Ovary (tissue), 3 donors: ENCODE results near the gene ZDHHC6.

Source experiments
- EP300 ChIP-seq: sonication (generic); formaldehyde crosslinking; IDR thresholded peaks from one replicate; pipeline ENCODE4 v1.6.1; 2017; ENCODE audit warnings: antibody characterized with exemption
- TF ChIP-seq, protein P1 (sequence below), 3 donors: fragments of 450-650 bp in 2 of 3; fragments of 200-600 bp in 1 of 3; IDR thresholded peaks; one replicate each; pipeline versions ENCODE4 v1.5.1 to v1.8.0; 2016 to 2022; ENCODE audit warnings: antibody characterized with exemption in 3 of 3, mild to moderate bottlenecking in 1 of 3
- donor health status: DM: no; HTN: no; CAD: no.

- TF ChIP-seq EP300: no peak
- TF ChIP-seq, protein P1, sequence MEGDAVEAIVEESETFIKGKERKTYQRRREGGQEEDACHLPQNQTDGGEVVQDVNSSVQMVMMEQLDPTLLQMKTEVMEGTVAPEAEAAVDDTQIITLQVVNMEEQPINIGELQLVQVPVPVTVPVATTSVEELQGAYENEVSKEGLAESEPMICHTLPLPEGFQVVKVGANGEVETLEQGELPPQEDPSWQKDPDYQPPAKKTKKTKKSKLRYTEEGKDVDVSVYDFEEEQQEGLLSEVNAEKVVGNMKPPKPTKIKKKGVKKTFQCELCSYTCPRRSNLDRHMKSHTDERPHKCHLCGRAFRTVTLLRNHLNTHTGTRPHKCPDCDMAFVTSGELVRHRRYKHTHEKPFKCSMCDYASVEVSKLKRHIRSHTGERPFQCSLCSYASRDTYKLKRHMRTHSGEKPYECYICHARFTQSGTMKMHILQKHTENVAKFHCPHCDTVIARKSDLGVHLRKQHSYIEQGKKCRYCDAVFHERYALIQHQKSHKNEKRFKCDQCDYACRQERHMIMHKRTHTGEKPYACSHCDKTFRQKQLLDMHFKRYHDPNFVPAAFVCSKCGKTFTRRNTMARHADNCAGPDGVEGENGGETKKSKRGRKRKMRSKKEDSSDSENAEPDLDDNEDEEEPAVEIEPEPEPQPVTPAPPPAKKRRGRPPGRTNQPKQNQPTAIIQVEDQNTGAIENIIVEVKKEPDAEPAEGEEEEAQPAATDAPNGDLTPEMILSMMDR (IDR thresholded peaks at IDR 0.05): no peak
These were observed 22.1 kb downstream of the ZDHHC6 start for GRCh38 chr10:112424651-112425050.
